K562 (cell line): ENCODE data around the gene UPK2. TPM values are rescaled to one million over a fixed set of nuclear protein-coding genes. Genes with fewer than 3 reads are reported as not detected.
A peak's percentile ranks its signal among the peaks of the same experiment; 100 is the strongest.

Experiments
- CEBPB ChIP-seq: fragments of 450-650 bp; IDR thresholded peaks from 2 replicates; pipeline ENCODE4 v1.6.1; 2016; ENCODE audit warnings: missing genetic modification characterization, missing compliant biosample characterization
- DEAF1 ChIP-seq: fragments of 450-650 bp; formaldehyde crosslinking; IDR thresholded peaks from 2 replicates; pipeline ENCODE4 v1.4.0; 2020; ENCODE audit warnings: mild to moderate bottlenecking, moderate library complexity
- PCBP1 ChIP-seq: fragments of 200-400 bp; formaldehyde crosslinking; IDR thresholded peaks from 2 replicates; pipeline ENCODE4 v1.6.1; 2018; ENCODE audit warnings: mild to moderate bottlenecking, low read depth, low read length; ENCODE audit not compliant: poor library complexity, severe bottlenecking
- SRSF9 ChIP-seq: fragments of 200-400 bp; formaldehyde crosslinking; IDR thresholded peaks from 2 replicates; pipeline ENCODE4 v1.6.1; 2017; ENCODE audit warnings: low read depth, low read length, borderline replicate concordance
- TRIM28 ChIP-seq: fragments of 450-650 bp; IDR thresholded peaks from 2 replicates; pipeline ENCODE4 v1.6.1; 2017
- polyA plus RNA-seq, 8 experiments: library from polyadenylated mRNA; depleted of rRNA in 4 of 8; stranded (reverse) in 5 of 8; unstranded in 3 of 8; fragments of >200 nt; fragmentation: Nextera tagmentation in 2 of 8; fragmentation: Illumina TruSeq in 1 of 8; extraction: Ambion mirVana in 2 of 8; extraction: Trizol in 1 of 8; gene quantifications; 2 replicates each; pipeline versions ENCODE4 v1.2.1 to v1.2.3, GENCODE V29; 2011 to 2014; ENCODE audit warnings: inconsistent platforms in 1 of 8, missing spikeins in 1 of 8
- total RNA-seq, 7 experiments: library from RNA; depleted of rRNA in 6 of 7; stranded (reverse); fragments of >200 nt in 6 of 7; fragmentation: Illumina TruSeq in 2 of 7; extraction: Trizol in 2 of 7; gene quantifications; 2 replicates each; pipeline versions ENCODE4 v1.2.1 to v1.2.3, GENCODE V29; 2011 to 2021; ENCODE audit warnings: low replicate concordance in 1 of 7
- TF ChIP-seq, protein P1 (sequence below), 2 experiments: fragments of 450-650 bp in 1 of 2; sonication (generic) in 1 of 2; formaldehyde crosslinking in 1 of 2; IDR thresholded peaks; 2 replicates each; pipeline versions ENCODE4 v1.7.1 to v1.9.0; 2016 to 2022; ENCODE audit warnings: inconsistent platforms in 1 of 2, mild to moderate bottlenecking in 1 of 2, missing genetic modification reagents in 1 of 2
- TF ChIP-seq, protein P2 (sequence below), 3 experiments: fragments of 200-800 bp in 1 of 3; sonication (Bioruptor generic) in 1 of 3; sonication (generic) in 1 of 3; formaldehyde crosslinking in 1 of 3; IDR thresholded peaks; 2 replicates each; pipeline versions ENCODE4 v1.6.1 to v1.8.0; 2016 to 2022; ENCODE audit warnings: mild to moderate bottlenecking in 2 of 3, missing compliant biosample characterization in 2 of 3, missing genetic modification characterization in 2 of 3, missing genetic modification reagents in 1 of 3
- TF ChIP-seq, protein P3 (sequence below), 3 experiments: IDR thresholded peaks in 2 of 3; conservative IDR thresholded peaks in 1 of 3; 2 replicates each; pipeline ENCODE4 v1.5.1; 2011 to 2012; ENCODE audit warnings: low read length in 3 of 3, mild to moderate bottlenecking in 3 of 3, control low read depth in 2 of 3, improper control_type of control experiment in 1 of 3, inconsistent platforms in 1 of 3, low read depth in 1 of 3, mixed read lengths in 1 of 3, moderate library complexity in 1 of 3; ENCODE audit not compliant: insufficient read depth in 2 of 3

Gene UPK2
- total and polyA plus RNA-seq, 9 of the 15 experiments (the other 6 are each of a cell fraction or from before 2014, with no cell fraction given) = not detected

DNA sequence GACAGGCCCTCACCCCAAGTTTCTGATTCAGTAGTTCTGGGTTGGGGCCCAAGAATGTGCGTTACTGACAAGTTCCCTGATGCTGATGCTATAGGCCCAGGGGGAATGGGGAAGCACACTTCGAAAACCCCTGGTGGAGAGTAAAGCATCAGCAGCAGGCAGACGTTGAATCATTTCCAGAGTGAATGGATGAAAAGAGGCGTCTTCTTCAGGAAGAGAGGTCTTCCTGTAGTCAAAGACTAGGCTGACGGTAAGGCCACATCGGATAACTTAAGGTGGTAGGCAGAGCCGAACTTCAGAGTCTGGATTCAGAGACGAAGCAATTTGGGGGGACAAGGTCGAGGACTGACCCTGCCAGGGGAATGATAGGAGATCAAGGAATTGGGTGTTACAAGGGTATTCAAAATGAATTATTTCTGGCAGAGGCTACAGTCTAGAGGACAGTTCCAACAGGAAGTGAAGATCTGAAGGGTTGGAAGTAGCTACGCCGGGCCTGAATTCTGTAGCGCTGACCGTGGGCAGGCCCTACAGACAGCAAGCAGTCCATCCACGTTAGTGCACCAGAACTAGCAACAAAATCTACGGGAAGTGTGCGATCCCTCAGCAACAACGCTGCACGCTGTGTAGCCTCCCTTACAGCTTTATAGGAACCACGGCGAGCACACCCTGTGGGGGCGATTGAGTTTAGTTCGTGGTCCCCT is 41.0 kb downstream of the UPK2 start (continued):
- TF ChIP-seq, protein P1, sequence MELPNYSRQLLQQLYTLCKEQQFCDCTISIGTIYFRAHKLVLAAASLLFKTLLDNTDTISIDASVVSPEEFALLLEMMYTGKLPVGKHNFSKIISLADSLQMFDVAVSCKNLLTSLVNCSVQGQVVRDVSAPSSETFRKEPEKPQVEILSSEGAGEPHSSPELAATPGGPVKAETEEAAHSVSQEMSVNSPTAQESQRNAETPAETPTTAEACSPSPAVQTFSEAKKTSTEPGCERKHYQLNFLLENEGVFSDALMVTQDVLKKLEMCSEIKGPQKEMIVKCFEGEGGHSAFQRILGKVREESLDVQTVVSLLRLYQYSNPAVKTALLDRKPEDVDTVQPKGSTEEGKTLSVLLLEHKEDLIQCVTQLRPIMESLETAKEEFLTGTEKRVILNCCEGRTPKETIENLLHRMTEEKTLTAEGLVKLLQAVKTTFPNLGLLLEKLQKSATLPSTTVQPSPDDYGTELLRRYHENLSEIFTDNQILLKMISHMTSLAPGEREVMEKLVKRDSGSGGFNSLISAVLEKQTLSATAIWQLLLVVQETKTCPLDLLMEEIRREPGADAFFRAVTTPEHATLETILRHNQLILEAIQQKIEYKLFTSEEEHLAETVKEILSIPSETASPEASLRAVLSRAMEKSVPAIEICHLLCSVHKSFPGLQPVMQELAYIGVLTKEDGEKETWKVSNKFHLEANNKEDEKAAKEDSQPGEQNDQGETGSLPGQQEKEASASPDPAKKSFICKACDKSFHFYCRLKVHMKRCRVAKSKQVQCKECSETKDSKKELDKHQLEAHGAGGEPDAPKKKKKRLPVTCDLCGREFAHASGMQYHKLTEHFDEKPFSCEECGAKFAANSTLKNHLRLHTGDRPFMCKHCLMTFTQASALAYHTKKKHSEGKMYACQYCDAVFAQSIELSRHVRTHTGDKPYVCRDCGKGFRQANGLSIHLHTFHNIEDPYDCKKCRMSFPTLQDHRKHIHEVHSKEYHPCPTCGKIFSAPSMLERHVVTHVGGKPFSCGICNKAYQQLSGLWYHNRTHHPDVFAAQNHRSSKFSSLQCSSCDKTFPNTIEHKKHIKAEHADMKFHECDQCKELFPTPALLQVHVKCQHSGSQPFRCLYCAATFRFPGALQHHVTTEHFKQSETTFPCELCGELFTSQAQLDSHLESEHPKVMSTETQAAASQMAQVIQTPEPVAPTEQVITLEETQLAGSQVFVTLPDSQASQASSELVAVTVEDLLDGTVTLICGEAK (IDR thresholded peaks at IDR 0.05) = peak; percentile 51; the same call in 1 of the 2 replicates
- TF ChIP-seq, protein P1 (CRISPR knock-in tag; IDR thresholded peaks at IDR 0.05) = no peak
- TF ChIP-seq DEAF1 = no peak
- no peak for TF ChIP-seq SRSF9
- peak; percentile 37; the same call in 1 of the 2 replicates for TF ChIP-seq TRIM28
- no peak for TF ChIP-seq CEBPB (tag)
- TF ChIP-seq, protein P2, sequence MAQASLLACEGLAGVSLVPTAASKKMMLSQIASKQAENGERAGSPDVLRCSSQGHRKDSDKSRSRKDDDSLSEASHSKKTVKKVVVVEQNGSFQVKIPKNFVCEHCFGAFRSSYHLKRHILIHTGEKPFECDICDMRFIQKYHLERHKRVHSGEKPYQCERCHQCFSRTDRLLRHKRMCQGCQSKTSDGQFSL (CRISPR knock-in tag; IDR thresholded peaks at IDR 0.05) = no peak
- TF ChIP-seq, protein P2 (tag; IDR thresholded peaks at IDR 0.05) = 0 out of 4 replicates have a peak, but pooled peaks of 1 of the 2 experiments have one; percentile 22
- TF ChIP-seq PCBP1 = no peak
- TF ChIP-seq, protein P3, sequence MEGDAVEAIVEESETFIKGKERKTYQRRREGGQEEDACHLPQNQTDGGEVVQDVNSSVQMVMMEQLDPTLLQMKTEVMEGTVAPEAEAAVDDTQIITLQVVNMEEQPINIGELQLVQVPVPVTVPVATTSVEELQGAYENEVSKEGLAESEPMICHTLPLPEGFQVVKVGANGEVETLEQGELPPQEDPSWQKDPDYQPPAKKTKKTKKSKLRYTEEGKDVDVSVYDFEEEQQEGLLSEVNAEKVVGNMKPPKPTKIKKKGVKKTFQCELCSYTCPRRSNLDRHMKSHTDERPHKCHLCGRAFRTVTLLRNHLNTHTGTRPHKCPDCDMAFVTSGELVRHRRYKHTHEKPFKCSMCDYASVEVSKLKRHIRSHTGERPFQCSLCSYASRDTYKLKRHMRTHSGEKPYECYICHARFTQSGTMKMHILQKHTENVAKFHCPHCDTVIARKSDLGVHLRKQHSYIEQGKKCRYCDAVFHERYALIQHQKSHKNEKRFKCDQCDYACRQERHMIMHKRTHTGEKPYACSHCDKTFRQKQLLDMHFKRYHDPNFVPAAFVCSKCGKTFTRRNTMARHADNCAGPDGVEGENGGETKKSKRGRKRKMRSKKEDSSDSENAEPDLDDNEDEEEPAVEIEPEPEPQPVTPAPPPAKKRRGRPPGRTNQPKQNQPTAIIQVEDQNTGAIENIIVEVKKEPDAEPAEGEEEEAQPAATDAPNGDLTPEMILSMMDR (IDR thresholded peaks at IDR 0.05 in 2 of 3, conservative IDR thresholded peaks at IDR 0.05 in 1 of 3; ENCODE audit: insufficient read depth in 2 of 3, low read depth in 1 of 3, low read length in 3 of 3) = peak; percentile 36 to 47 (median 39); a peak in 5 of 6 replicates
